Measurements from ENCODE around the gene SHMT2. TPM values are rescaled to one million over a fixed set of nuclear protein-coding genes. Genes with fewer than 3 reads are reported as not detected.

The SHMT2 gene
- total RNA-seq, 1 donor: 334 TPM

DNA sequence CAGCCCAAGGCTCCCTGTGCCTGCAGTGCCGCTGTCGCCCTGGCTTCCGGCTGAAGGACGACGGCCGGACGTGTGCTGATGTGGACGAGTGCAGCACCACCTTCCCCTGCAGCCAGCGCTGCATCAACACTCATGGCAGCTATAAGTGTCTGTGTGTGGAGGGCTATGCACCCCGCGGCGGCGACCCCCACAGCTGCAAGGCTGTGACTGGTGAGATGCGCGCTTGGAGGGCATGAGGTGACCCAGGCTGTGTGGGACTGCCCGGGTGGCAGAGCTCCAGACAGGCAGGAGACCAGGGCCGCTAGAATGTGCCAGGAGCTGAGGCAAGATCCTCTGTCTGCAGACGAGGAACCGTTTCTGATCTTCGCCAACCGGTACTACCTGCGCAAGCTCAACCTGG, 32.6 kb upstream of the SHMT2 start:
- no peak for DNase-seq (ENCODE audit: low read depth in 2 of 3, low spot score in 2 of 3)

DNA sequence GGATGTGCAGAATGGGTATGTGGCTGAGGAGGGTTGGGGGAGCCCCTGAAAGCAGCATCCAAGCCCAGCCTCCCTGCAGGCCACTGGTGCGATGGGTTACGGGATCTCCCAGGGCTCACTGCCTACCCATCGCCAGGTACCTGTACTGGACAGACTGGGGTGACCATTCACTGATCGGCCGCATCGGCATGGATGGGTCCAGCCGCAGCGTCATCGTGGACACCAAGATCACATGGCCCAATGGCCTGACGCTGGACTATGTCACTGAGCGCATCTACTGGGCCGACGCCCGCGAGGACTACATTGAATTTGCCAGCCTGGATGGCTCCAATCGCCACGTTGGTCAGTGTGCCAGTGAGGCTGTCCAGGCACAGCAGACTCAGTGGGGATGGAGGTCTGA, 31.2 kb upstream of the SHMT2 start:
- DNase-seq (ENCODE audit: low read depth in 2 of 3, low spot score in 2 of 3): no peak

DNA sequence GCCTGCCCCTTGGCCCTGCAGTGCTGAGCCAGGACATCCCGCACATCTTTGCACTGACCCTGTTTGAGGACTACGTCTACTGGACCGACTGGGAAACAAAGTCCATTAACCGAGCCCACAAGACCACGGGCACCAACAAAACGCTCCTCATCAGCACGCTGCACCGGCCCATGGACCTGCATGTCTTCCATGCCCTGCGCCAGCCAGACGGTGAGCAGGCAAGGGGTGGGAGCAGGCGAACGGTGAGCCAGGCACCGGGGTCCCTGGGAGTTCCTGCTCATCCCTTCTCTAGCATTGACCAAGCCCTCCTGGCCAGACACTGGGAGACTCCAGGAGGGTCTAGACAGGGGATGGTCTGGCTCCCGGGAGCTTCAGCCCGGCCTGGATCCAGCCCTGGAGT, 30.3 kb upstream of the SHMT2 start:
- DNase-seq (ENCODE audit: low read depth in 2 of 3, low spot score in 2 of 3): no peak

DNA sequence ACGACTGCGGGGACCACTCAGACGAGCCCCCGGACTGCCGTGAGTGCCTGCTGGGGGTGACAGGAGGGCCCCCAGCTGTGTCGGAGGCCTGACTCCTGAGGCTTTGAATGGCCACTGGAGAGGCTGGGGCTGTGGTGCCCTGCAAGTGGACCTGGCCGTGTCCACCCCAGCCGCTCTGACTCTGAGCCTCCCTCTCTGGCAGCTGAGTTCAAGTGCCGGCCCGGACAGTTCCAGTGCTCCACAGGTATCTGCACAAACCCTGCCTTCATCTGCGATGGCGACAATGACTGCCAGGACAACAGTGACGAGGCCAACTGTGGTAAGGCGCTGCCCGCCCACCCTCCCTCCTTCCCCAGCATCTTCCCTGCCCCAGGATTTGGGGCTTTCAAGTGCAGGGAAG, 29.0 kb upstream of the SHMT2 start:
- no peak for DNase-seq (ENCODE audit: low read depth in 2 of 3, low spot score in 2 of 3)

DNA sequence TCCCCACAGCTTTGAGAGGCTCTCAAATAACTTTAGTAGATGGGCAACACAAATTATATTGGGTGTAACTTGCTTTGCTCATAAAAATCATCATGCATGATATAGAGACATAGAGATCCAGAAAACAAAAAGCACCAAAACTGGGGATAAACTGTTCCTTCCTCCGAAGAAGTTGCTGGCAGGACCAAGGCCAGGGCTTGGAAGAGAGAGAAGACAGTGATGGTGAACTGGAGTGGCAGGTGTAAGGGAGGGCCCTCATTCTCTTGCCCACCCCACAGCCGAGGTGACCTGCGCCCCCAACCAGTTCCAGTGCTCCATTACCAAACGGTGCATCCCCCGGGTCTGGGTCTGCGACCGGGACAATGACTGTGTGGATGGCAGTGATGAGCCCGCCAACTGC, 28.3 kb upstream of the SHMT2 start:
- no peak for DNase-seq (ENCODE audit: low read depth in 2 of 3, low spot score in 2 of 3)

DNA sequence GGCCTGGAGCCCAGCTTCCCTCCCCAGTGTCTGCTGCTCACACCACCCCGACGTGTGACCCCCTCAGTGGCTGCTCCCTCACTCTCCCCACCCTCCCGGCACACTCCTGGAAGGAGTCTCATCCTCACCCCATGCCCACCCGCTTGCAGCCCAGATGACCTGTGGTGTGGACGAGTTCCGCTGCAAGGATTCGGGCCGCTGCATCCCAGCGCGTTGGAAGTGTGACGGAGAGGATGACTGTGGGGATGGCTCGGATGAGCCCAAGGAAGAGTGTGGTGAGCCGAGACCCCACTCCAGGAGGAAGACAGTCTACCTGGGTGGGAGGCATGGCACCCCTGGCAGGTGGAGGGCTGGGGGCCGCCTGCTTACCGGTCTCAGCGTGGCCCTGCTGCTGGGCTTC, 27.9 kb upstream of the SHMT2 start:
- no peak for DNase-seq (ENCODE audit: low read depth in 2 of 3, low spot score in 2 of 3)

DNA sequence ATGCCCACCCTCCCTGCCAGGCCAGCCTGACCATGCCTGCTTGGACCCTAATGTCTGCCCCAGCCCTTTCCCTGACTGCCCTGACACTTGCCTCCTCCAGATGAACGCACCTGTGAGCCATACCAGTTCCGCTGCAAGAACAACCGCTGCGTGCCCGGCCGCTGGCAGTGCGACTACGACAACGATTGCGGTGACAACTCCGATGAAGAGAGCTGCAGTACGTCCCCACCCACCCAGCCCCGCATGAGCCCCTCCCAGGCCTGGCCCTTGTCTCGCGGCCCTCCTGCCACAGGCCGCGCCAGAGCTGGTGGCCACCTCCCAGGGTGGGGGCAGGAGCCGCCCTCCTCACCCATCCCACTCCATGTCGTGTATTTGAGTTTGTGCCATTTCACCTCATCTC, 27.2 kb upstream of the SHMT2 start:
- DNase-seq (ENCODE audit: low read depth in 2 of 3, low spot score in 2 of 3): no peak

DNA sequence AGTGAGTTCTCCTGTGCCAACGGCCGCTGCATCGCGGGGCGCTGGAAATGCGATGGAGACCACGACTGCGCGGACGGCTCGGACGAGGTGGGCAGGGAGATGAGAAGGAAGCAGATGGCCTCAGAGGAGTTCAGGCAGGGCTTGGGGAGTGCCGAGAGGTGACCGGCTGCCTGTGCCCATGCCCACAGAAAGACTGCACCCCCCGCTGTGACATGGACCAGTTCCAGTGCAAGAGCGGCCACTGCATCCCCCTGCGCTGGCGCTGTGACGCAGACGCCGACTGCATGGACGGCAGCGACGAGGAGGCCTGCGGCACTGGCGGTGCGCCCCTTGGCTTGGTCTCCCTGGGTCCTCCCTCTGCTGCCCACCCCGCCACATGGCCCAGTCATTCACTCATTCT, 26.3 kb upstream of the SHMT2 start:
- DNase-seq (ENCODE audit: low read depth in 2 of 3, low spot score in 2 of 3): no peak

DNA sequence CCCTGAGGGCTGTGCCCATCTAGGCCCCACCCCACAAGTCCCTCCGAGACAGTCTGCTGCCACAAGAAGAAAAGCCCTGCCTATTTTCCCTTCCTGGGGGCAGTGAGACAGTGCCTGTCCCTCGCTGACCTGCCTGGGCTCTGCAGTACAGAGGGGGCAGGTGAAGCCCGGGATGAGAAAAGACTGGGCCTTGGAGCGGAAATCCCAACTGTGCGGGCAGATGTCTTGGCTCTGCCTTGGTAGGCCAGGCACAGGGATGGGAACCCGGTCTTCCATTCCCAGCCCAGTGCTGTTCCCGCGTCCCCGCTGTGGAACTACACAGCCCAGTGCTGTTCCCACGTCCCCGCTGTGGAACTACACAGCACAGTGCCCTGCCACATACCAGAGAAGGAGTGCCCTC, 25.7 kb upstream of the SHMT2 start:
- DNase-seq (ENCODE audit: low read depth in 2 of 3, low spot score in 2 of 3): no peak

DNA sequence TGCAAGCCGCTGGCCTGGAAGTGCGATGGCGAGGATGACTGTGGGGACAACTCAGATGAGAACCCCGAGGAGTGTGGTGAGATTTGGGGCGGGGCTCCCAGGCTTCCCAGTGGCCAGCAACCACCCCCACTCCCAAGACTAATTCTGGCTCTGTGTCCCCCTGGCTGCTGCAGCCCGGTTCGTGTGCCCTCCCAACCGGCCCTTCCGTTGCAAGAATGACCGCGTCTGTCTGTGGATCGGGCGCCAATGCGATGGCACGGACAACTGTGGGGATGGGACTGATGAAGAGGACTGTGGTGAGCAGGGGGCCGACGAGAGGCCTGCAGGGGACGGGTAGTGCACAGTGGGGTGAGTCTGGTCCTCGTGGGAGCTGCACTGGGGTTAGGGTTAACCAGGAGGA, 25.1 kb upstream of the SHMT2 start:
- no peak for DNase-seq (ENCODE audit: low read depth in 2 of 3, low spot score in 2 of 3)

DNA sequence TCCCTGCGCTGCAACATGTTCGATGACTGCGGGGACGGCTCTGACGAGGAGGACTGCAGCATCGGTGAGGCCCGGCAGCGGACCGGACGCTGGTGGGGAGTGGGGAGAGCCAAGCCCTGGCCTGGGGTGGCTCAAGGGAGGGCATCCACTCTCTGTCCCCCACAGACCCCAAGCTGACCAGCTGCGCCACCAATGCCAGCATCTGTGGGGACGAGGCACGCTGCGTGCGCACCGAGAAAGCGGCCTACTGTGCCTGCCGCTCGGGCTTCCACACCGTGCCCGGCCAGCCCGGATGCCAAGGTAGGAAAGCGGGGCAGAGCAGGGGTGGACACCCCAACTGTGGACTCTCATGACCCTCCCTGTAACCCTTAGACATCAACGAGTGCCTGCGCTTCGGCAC, 24.3 kb upstream of the SHMT2 start:
- DNase-seq (ENCODE audit: low read depth in 2 of 3, low spot score in 2 of 3): no peak

DNA sequence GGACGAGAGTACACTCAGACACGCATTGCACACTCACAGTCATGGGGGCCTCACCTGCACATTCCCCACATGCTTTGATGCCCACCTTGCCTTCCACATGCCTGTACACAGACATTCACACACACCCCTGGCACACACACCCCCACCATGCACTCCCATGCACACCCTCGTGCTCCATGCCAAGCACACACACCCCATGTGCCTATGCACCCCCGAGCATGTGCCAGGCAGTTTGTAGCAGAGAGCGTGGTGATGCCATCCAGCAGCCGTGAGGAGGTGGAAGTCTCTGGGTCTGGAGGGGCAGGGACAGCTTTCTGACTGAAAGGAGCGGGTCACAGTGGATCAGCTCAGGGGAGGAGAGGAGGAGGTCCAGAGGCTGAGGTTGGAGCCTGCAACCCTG, 23.6 kb upstream of the SHMT2 start:
- DNase-seq (ENCODE audit: low read depth in 2 of 3, low spot score in 2 of 3): no peak

DNA sequence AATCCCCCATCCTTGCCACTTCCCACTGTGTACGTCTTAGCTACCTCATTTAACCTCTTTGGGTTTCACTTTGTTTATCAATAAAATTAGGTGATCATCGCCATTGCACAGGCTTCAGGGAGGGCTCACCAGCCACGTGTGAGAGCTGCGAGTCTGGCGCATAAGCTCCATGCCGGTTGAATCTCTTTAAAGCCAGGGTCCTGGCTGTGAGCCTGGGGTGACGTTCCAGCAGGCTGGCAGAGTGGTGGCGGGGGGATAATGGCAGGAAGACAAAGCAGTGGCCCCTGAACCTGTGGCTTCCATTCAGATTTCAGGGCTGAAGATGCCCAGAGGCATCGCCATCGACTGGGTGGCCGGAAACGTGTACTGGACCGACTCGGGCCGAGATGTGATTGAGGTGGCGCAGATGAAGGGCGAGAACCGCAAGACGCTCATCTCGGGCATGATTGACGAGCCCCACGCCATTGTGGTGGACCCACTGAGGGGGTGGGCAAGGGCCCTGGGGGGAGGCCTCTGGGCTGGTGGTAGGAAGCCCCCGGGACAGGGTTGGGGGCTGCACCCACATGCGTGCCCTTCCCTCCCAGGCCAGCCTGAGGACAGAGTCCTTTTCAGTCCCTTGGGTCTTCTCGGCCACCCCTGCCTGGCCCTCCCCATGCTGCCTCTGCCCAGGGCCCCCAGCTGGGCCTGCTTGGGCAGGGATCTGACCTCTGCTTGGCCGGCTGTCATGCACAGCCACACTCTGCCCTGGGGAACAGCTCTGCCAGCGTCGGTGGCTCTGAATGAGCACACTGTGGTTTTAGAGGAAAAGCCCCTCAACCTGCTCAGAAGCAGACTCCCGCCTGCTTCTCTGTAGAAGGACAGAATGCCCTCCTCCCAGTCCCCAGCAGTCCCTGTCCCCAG, 21.5 kb upstream of the SHMT2 start:
- DNase-seq (ENCODE audit: low read depth in 2 of 3, low spot score in 2 of 3): no peak

DNA sequence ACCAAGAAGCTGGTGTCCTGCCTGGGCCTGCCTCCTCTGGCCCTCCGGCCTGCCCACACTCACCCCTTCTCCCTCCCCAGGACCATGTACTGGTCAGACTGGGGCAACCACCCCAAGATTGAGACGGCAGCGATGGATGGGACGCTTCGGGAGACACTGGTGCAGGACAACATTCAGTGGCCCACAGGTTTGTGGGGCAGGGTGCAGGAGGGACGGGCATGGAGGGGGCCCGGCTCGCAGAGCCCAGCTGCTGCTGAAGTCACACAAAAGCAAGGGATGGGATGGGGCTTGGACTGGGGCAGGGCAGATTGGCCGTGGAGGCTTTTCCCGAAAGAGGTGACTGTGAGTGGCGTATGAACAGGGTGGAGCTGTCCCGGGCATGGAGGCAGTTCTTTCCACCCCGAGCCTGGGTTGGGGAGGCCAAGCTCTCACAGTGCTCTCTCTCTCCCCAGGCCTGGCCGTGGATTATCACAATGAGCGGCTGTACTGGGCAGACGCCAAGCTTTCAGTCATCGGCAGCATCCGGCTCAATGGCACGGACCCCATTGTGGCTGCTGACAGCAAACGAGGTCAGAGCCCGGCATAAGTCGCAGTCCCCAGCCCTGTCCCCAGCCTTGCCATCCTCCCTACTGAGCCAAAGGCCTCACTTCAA, 20.8 kb upstream of the SHMT2 start:
- DNase-seq (ENCODE audit: low read depth in 2 of 3, low spot score in 2 of 3): no peak

DNA sequence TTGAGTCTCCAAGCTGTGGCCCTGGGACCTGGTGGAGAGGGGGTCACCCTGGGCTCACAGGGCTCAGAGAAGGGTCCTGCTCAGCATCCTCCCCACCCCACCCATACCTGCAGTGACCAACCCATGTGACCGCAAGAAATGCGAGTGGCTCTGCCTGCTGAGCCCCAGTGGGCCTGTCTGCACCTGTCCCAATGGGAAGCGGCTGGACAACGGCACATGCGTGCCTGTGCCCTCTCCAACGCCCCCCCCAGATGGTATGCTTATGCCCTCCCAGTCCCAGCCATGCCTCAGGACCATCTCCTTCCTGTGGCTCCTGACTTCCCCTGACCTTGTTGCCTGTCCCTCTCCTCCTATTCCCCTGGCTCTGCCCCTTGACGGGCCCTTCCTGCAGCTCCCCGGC, 19.6 kb upstream of the SHMT2 start:
- no peak for DNase-seq (ENCODE audit: low read depth in 2 of 3, low spot score in 2 of 3)

DNA sequence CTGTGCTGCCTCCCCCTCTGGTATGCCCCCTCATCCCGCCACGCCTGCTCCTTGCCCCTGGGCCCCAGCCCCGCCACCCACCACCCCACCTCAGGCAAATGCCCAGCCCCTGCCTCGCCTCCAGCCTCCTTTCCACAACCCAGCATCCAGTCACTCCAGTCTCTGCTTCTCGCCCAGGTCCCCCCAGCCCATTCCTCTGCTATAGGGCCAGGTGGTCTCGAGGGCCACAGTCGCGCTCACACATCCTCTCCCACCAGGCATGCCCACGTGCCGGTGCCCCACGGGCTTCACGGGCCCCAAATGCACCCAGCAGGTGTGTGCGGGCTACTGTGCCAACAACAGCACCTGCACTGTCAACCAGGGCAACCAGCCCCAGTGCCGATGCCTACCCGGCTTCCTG, 19.1 kb upstream of the SHMT2 start:
- DNase-seq (ENCODE audit: low read depth in 2 of 3, low spot score in 2 of 3): no peak

DNA sequence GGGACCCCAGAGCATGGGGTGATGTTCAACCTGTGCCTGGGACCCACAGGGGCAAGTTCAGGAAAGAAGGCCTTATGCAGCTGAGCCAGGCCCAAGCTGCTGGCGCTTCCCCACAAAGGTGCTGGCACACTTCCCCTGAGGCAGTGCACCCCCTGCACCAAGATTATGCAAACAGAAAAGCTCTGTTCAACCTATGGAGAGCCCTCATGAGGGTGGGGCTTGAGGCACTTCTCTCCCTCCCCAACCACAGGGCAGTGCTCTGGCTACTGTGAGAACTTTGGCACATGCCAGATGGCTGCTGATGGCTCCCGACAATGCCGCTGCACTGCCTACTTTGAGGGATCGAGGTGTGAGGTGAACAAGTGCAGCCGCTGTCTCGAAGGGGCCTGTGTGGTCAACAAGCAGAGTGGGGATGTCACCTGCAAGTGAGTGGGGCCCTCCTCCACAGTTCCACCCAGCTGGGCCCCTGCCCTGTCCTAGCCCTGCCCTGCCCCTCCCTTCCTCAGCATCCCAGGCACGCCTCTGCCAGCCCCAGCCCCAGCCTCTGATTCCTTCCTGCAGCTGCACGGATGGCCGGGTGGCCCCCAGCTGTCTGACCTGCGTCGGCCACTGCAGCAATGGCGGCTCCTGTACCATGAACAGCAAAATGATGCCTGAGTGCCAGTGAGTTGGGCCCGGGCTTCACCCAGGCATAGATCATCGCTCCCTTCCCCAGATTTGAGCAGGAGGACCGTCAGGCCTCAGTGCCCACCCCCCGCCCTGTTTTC, 18.4 kb upstream of the SHMT2 start:
- DNase-seq (ENCODE audit: low read depth in 2 of 3, low spot score in 2 of 3): no peak

DNA sequence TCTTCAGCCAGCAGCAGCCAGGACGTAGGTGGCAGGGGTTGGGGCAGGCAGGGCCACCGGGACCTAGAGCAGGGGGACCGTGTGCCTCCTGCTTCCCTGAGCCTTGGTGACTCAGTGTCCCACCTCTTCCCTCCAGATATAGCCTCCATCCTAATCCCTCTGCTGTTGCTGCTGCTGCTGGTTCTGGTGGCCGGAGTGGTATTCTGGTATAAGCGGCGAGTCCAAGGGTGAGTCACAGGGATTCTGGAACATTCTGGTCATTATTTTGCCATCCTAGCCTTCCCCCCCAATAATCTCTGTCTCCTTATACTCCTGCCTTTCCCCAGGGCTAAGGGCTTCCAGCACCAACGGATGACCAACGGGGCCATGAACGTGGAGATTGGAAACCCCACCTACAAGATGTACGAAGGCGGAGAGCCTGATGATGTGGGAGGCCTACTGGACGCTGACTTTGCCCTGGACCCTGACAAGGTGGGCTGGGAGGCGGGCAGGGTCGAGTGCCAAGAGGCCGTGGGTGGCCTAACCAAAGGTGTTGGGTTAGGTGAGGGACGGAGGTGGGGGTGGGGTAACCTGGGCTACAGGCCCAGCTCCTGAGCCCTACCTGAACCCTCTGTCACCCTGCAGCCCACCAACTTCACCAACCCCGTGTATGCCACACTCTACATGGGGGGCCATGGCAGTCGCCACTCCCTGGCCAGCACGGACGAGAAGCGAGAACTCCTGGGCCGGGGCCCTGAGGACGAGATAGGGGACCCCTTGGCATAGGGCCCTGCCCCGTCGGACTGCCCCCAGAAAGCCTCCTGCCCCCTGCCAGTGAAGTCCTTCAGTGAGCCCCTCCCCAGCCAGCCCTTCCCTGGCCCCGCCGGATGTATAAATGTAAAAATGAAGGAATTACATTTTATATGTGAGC, 17.5 kb upstream of the SHMT2 start:
- no peak for DNase-seq (ENCODE audit: low read depth in 2 of 3, low spot score in 2 of 3)

DNA sequence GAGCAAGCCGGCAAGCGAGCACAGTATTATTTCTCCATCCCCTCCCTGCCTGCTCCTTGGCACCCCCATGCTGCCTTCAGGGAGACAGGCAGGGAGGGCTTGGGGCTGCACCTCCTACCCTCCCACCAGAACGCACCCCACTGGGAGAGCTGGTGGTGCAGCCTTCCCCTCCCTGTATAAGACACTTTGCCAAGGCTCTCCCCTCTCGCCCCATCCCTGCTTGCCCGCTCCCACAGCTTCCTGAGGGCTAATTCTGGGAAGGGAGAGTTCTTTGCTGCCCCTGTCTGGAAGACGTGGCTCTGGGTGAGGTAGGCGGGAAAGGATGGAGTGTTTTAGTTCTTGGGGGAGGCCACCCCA, 16.8 kb upstream of the SHMT2 start:
- DNase-seq (ENCODE audit: low read depth in 2 of 3, low spot score in 2 of 3): no peak

DNA sequence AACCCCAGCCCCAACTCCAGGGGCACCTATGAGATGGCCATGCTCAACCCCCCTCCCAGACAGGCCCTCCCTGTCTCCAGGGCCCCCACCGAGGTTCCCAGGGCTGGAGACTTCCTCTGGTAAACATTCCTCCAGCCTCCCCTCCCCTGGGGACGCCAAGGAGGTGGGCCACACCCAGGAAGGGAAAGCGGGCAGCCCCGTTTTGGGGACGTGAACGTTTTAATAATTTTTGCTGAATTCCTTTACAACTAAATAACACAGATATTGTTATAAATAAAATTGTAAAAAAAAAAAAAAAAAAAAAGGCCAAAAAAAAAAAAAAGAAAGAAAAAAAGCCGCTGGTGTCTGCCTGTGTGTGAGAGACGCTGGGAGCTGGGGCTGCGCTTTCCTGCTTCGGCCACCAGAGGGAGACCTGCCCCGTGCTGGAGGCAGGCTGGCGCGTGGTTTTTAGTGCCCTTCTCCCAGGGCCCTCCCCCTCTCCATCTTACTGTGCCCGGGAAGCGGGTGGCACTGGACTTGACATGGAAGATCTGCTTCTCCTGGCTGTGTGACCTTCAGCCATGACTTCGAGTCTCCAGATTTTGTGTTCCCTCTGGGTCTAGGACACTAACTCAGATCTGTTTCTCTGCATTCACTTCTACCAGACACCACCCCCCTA, 16.3 kb upstream of the SHMT2 start:
- DNase-seq (ENCODE audit: low read depth in 2 of 3, low spot score in 2 of 3): peak; percentile 64 to 88 (median 81)

Data from hematopoietic multipotent progenitor cell (in vitro differentiated cells).